ENCODE data around the gene BBS5.

BBS5 gene

DNA sequence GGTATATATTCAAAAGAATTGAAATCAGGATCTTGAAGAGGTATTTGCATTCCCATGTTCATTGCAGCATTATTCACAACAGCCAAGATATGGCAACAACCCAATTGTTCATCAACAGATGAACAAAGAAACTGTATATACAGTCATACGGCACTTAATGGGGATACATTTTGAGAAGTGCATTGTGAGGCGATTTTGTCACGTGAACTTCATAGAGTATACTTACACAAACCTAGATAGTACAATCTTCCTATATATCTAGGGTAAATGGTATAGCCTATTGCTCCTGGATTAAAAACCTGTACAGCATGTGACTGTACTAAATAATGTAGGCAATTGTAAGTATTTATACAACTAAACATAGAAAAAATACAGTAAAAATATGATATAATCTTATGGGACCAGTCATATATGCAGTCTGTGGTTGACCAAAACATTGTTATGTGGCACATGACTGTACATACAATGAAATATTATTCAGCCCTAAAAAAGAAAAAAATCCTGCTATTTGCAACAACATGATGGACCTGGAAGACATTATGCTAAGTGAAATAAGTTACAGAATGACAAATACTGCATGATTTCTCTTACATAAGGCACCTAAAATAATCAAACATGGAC, 9.2 kb upstream of the BBS5 start:
- Histone ChIP-seq H3K36me3 (ENCODE audit: control insufficient read depth, insufficient read depth, low read length) (no peaks in the 10 kb centered on the region), H3K9ac (no peak overlapping the region), H3K4me2 (ENCODE audit: low read length) (no peak overlapping the region)

DNA sequence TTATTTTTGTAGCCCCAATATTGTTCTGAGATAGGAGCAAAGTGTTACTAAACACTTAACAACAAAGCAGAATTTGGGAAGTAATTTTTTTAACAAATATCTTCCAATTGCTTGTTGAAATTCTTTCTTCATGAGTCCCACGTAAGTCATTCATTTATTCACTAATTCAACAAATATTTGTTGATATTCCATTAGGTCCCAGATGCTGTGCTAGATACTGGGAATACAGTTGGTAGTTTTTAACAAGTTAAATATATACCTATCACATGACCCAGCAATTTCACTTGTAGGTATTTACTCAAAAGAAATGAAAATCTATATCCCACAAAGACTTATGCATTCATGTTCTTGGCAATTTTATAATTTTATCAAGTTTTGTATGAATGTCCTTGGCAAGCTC, 7.0 kb upstream of the BBS5 start:
- Histone ChIP-seq H3K4me1 (no peaks in the 10 kb centered on the region), H3K4me2 (ENCODE audit: low read length) (no peak overlapping the region), H3K36me3 (ENCODE audit: control insufficient read depth, insufficient read depth, low read length) (no peaks in the 10 kb centered on the region), H3K9me3 (ENCODE audit: control insufficient read depth, low read length) (no peaks in the 10 kb centered on the region), H3K4me3 (ENCODE audit: low read depth, low read length) (no peak overlapping the region), H3K79me2 (no peaks in the 10 kb centered on the region), H3K27ac (no peak overlapping the region), H3K9ac (no peak overlapping the region), H3K27me3 (ENCODE audit: control insufficient read depth, insufficient read depth, low read length) (no peaks in the 10 kb centered on the region), H2AFZ (no peak overlapping the region)
- TF ChIP-seq, protein P1, sequence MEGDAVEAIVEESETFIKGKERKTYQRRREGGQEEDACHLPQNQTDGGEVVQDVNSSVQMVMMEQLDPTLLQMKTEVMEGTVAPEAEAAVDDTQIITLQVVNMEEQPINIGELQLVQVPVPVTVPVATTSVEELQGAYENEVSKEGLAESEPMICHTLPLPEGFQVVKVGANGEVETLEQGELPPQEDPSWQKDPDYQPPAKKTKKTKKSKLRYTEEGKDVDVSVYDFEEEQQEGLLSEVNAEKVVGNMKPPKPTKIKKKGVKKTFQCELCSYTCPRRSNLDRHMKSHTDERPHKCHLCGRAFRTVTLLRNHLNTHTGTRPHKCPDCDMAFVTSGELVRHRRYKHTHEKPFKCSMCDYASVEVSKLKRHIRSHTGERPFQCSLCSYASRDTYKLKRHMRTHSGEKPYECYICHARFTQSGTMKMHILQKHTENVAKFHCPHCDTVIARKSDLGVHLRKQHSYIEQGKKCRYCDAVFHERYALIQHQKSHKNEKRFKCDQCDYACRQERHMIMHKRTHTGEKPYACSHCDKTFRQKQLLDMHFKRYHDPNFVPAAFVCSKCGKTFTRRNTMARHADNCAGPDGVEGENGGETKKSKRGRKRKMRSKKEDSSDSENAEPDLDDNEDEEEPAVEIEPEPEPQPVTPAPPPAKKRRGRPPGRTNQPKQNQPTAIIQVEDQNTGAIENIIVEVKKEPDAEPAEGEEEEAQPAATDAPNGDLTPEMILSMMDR (IDR thresholded peaks at IDR 0.05): no peak

More for the DNA sequence above, 9.2 kb upstream of the BBS5 start:
- Histone ChIP-seq H3K27ac (no peak overlapping the region), H3K27me3 (ENCODE audit: control insufficient read depth, insufficient read depth, low read length) (no peaks in the 10 kb centered on the region), H3K4me3 (ENCODE audit: low read depth, low read length) (no peak overlapping the region), H3K79me2 (no peaks in the 10 kb centered on the region), H2AFZ (no peak overlapping the region), H3K4me1 (no peaks in the 10 kb centered on the region), H3K9me3 (ENCODE audit: control insufficient read depth, low read length) (no peaks in the 10 kb centered on the region)
- TF ChIP-seq, protein P1 (IDR thresholded peaks at IDR 0.05): no peak

DNA sequence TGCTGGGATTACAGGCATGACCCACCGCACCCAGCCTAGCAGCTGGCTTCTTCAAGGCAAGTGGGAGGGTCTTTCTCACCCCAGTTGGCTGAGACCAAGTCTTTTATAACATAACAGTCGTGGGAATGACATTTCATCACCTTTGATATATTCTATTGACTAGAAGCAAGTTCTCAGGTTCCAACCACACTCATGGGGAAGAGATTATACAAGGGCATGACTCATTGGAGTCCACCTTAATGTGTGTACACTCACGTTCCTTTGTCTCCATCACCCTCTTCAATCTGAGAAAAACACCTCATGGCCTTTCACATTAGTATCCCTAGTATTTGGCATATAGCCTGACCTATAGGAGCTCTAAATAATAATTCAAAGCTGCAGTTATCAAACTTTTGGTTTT, 2.8 kb upstream of the BBS5 start:
- Histone ChIP-seq H3K36me3 (ENCODE audit: control insufficient read depth, insufficient read depth, low read length) (no peaks in the 10 kb centered on the region), H3K9ac (no peak overlapping the region), H3K79me2 (no peaks in the 10 kb centered on the region), H3K4me2 (ENCODE audit: low read length) (no peak overlapping the region), H3K9me3 (ENCODE audit: control insufficient read depth, low read length) (no peaks in the 10 kb centered on the region), H3K27me3 (ENCODE audit: control insufficient read depth, insufficient read depth, low read length) (no peaks in the 10 kb centered on the region), H3K4me3 (ENCODE audit: low read depth, low read length) (no peak overlapping the region), H2AFZ (no peak overlapping the region), H3K4me1 (no peaks in the 10 kb centered on the region), H3K27ac (no peak overlapping the region)
- TF ChIP-seq, protein P1 (IDR thresholded peaks at IDR 0.05): no peak

DNA sequence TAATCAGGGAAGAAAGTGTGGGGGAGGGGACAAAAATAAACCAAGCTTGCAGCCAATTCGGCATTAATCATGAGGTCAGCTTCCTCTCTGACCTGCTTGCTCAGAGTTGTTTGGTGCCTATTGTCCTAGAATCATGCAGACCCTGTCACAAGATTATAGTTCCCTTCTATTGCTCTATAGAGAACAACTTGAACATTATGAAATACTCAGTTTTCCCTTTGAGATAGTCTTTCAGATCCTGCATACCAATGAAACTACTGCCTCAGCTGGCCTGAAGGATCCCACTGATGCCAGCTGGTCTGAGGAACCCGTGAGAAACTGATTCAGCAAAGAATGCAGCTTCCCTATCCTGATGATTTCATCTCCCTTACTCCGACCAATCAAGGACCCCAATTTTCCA, 955 bp upstream of the BBS5 start:
- H3K9me3 ChIP-seq (ENCODE audit: control insufficient read depth, low read length): no peaks in the 10 kb centered on the region
- no peaks in the 10 kb centered on the region for H3K27me3 ChIP-seq (ENCODE audit: control insufficient read depth, insufficient read depth, low read length)
- no peaks in the 10 kb centered on the region for H3K4me1 ChIP-seq
- H3K4me3 ChIP-seq (ENCODE audit: low read depth, low read length): no peak overlapping the region
- peak overlapping the region; percentile 94 for H2AFZ ChIP-seq
- H3K79me2 ChIP-seq: no peaks in the 10 kb centered on the region
- H3K27ac ChIP-seq: no peak overlapping the region
- H3K36me3 ChIP-seq (ENCODE audit: control insufficient read depth, insufficient read depth, low read length): no peaks in the 10 kb centered on the region
- no peak overlapping the region for H3K9ac ChIP-seq
- no peak overlapping the region for H3K4me2 ChIP-seq (ENCODE audit: low read length)
- TF ChIP-seq, protein P1 (IDR thresholded peaks at IDR 0.05): no peak

DNA sequence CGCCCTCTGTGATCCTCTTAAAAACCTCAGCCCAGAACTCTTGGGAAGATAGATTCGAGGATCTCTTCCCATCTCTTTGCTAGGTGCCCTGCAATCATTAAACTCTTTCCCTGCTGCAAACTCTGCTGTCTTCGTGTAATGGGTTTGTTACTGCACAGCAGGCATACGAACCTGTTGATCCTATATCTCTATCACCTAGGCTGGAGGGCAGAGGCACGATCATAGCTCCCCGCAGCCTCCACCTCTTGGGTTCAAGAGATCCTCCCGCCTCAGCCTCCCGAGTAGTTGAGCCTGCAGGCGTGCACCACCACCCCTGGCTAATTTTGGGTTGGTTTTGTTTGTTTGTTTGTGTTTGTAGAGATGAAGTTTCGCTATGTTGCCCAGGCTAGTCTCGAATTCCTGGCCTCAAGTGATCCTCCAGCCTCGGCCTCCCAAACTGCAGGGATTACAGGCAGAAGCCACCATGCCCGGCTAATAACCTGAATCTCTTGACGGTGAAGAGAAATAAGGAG, 493 bp upstream of the BBS5 start:
- peak overlapping the region; percentile 53 for H3K27ac ChIP-seq
- no peaks in the 10 kb centered on the region for H3K4me1 ChIP-seq
- H3K4me2 ChIP-seq (ENCODE audit: low read length): peak overlapping the region; percentile 94
- H3K4me3 ChIP-seq (ENCODE audit: low read depth, low read length): peak overlapping the region; percentile 94
- H3K36me3 ChIP-seq (ENCODE audit: control insufficient read depth, insufficient read depth, low read length): no peaks in the 10 kb centered on the region
- no peaks in the 10 kb centered on the region for H3K79me2 ChIP-seq
- H3K27me3 ChIP-seq (ENCODE audit: control insufficient read depth, insufficient read depth, low read length): no peaks in the 10 kb centered on the region
- H2AFZ ChIP-seq: peak overlapping the region; percentile 94
- no peak overlapping the region for H3K9ac ChIP-seq
- TF ChIP-seq, protein P1 (IDR thresholded peaks at IDR 0.05): no peak
- no peaks in the 10 kb centered on the region for H3K9me3 ChIP-seq (ENCODE audit: control insufficient read depth, low read length)

All from parathyroid adenoma (tissue), 2 donors.